Posterior cingulate gyrus (tissue), 11 donors: ENCODE results near the gene NTSR1.

ENCODE experiments used
- DNase-seq, 10 donors: peaks; one replicate each; pipeline versions ENCODE4 v3.0.0 to v3.0.0-alpha.2; 2020 to 2021; ENCODE audit warnings: mixed read lengths in 3 of 10
- intact Hi-C: fragments of 100-400 bp; cut with DNase I; formaldehyde crosslinking; loops from one replicate; pipeline ENCODE4 v1.15.1; 2023

Gene NTSR1

DNA sequence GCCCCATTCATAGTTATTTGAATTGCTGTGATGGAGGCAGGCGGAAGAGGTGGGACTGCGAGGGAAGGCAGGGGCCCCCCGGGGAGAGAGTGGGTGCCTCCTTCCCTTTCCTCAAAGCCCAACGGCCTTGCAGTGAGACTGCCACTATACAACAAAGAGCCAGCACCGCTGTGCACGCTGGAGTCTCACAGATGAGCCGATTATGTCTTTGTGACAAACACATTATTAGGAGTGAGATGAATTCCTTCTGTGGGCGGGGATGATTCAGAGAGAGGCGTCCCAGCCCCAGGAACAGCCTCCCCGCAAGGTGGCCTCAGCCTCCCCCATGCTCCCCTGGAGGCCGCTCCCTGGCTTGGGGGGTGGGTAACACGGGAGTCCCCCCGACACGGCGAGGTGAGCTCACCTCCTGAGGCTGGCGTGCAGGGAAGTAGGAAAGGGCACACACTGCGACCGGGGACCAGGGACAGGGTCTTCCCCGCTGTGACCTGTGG is 26.7 kb downstream of the NTSR1 start:
- intact Hi-C loops = no loop called here
- DNase-seq = peak in 6 of 10 donors; percentile 4 to 79 (median 52)

DNA sequence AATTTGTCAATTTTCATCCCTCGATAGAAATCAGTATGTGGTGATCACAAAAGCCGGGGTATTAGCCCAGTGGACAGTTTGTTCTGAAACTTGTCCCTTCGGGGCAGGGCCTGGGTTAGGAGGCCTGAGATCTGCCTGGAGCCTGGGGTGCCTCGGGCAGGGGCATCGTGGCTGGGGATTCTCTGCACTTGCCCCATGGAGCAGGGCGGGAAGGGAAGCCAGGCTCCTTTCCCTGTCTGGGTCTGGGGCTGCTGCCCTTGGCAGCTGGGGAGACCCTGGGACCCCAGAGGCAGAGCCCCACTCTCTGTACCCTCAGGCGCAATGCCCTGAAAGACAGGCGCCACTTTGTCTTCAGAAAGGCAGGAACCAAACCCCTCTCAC is 27.4 kb downstream of the NTSR1 start:
- intact Hi-C loops = no loop called here
- peak in 5 of 10 donors; percentile 4 to 69 (median 8) for DNase-seq

DNA sequence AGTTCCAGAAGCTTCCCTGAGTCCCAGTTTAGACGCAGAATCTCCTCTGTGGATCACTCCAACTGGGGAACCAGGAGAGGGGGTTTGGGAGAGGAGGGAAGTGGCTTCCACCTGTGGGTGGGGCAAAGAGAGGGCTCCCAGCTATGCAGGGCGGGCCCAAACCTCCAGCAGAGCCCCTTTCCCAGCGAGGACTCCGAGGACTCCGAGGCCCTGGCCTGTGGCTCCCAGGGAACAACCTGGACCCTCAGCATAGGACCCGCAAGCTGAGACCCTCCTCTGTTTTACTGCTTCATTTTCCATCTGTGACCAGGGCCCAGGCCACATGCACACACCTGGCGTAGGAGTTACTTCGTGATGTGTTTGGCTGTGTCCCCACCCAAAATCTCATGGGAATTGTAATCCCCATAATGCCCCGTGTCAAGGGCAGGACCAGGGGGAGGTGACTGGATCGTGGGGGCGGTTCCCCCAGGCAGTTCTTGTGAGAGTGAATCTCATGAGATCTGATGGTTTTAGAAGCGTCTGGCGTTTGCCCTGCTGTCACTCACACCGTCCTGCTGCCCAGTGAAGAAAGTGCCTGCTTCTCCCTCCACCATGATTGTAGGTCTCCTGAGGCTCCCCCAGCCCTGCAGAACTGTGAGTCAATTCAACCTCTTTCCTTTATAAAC is 27.9 kb downstream of the NTSR1 start:
- intact Hi-C loops = no loop called here
- DNase-seq = peak in 4 of 10 donors; percentile 3 to 55 (median 21)

DNA sequence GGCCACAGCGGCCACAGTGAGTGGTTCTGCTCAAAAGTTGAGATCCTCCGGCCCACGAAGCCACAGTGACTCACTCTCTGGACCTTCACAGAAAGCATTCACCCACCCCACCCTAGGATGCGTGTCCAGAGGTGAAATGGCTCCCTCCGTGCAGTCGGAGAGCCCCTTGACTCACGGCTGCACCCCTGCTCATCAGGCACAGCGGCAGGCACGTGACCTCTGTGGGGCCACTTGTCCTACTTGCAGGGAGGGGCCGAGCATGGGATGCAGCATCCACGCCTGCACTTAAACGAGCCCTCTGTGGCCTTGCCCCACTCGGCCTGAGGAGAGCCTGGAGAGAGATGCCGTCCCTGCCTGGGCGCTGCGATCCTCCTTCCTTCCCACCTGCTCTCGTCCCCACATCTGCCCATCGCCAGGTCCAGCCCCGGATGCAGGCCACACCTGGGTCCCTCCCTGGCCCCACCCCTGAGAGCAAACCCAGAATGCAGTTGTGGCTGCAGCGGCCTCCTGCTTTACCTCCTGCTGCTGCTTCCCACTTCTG is 28.7 kb downstream of the NTSR1 start:
- intact Hi-C loops = no loop called here
- peak in 3 of 10 donors; percentile 16 to 71 (median 70) for DNase-seq

DNA sequence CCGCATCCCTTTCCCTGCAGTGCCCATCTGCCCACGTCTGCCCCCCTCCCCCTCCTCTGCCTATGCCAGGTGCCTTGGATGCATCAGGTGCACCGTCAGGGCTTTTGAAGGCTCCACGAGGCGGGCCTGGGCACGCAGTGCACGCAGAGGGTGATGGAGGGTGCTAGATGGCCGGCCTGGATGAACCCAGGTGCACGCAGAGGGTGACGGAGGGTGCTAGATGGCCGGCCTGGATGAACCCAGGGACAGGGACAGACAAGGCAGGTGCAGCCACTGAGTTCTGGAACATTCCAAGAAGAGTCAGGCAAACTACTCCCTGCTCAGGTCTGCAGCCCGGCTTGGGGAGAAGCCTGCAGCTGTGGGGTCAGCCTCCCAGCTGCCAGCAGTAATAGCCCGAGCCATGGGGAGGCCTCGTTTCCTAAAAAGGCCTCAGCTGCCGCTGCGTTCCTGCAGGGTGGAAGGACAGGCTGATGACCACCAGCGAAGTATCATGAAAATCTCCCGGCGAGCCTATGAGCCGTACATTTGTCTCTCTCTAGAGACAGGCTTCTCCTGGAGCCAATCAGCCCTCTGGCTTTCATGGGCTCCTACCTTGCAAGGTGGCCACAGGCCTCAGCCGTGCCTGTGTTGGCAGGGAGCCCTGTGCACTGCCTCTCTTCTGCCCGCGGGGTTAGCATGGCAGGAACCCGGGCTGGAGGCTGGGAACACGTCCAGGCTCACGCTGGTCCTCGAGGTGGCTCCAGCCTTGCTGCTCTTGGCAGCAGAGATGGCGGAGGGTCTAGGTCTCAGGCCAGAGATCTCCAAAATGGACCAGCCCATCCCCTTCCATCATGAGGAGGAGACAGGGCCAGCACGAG is 29.6 kb downstream of the NTSR1 start:
- intact Hi-C loops = no loop called here
- DNase-seq = peak in 5 of 10 donors; percentile 6 to 81 (median 24)

DNA sequence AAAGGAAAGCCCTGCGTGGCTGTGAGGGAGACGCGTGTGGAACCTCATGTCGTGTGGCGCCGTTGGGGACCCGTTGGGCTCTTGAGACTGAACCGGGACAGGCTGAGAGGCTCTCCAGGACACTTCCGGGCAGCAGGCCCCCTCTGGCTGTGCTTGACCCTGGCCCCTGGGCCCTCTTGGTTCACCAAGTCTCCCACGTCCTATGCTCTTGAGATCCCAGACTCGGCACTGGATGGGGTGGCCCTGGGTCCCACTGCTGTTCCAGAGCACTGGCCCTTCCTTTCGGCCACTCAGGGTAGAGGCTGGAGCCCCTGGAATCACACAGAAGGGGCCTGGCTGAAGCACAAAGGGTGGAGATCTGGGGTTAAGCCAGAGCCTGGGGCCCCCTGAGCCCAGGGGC is 30.4 kb downstream of the NTSR1 start:
- peak in 4 of 10 donors; percentile 4 to 70 (median 34) for DNase-seq
- intact Hi-C loops = no loop called here

DNA sequence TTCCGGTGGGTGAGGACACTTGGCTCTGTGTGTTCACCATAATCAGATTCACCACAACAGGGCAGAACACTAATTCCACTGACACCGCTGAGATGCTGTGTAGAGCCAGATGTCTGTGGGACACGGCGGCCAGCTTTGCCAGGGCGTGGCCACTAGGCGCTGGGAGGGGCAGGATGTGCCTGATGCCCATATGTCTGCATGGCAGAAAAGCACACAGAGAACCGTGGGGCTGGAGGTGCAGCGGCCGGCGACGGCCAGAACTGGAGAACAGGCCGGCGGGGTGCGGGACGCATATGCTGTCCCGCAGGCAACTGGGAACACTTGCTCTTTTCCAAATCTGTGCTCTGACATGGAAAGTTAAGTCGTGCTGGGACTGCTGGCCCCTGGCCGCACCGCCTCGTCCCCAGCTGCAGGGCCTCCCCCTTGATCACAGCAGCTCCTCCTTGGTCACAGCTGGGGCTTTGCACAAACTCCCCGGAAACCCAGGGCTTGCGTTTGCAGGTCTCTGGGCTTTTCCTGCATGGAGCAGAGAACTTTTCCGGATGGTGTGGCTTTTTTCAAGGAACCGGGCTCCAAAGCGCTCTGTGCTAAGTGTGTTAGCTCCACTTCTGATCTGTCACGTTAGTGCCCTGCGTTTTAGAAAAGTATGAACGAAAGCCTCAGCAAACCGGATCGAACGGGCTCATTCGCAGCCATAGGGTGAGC is 31.1 kb downstream of the NTSR1 start:
- DNase-seq = peak in 6 of 10 donors; percentile 7 to 74 (median 41)
- intact Hi-C loops = no loop called here

DNA sequence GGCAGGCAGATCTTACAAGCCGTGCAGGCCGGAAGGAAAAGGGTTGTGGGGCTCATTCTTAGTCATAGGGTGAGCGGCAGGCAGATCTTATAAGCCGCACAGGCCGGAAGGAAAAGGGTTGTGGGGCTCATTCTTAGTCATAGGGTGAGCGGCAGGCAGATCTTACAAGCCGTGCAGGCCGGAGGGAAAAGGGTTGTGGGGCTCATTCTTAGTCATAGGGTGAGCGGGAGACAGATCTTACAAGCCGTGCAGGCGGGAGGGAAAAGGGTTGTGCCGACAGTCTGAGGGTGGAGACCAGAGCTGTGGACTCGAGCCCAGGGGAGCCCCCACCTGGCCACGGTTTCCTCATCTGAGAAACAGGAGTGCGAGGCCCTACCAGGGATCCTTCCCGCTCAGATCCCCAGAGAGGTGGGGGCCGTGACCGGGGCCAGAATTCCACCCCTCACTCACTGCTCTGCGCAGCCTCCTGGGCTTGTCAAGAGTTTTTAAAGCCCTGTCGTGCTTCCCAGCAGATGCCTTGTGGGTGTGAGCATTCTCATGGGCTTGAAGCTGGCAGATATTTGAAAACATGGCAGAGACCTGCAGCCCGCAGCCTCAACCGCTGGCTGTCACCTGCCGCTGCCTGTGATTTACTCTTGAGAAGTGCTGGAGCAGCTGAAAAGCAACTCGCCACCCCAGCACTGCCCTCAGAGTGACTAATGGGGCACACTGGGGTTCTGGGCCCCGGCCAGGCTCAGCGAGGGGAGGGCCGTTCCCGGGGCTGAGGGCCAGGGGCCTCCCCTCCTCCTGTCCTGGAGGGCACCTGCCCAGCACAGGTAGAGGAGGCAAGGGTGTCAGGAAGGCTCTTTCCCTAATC is 31.9 kb downstream of the NTSR1 start:
- DNase-seq = peak in 7 of 10 donors; percentile 7 to 85 (median 28)

DNA sequence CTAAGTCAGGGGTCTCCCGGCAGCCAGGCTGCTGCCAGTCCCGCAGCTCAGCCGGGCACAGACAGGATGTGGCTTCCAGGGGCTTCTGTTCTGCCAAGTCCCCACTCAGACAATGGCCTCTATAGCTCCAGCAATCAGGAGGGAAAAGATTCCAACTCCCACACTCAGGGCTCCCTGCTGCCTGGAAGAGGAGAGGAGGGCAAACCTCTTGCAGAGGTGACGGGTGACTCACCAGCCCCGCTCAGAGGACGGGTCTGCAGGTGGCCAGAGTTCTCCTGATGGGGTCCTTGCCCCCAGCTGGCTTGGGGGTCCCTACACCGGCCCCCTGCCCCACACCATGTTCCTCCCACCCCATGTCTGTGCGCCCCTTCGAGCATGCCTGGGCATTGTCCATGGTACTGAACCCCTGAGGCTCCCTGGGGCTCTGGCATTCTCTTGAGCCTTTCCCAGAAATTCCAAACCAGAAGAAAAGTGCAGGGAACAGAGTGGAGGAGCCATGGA is 32.6 kb downstream of the NTSR1 start:
- intact Hi-C loops = no loop called here
- peak in 5 of 10 donors; percentile 0 to 76 (median 10) for DNase-seq

More for the DNA sequence above, 31.9 kb downstream of the NTSR1 start:
- intact Hi-C loops = no loop called here

DNA sequence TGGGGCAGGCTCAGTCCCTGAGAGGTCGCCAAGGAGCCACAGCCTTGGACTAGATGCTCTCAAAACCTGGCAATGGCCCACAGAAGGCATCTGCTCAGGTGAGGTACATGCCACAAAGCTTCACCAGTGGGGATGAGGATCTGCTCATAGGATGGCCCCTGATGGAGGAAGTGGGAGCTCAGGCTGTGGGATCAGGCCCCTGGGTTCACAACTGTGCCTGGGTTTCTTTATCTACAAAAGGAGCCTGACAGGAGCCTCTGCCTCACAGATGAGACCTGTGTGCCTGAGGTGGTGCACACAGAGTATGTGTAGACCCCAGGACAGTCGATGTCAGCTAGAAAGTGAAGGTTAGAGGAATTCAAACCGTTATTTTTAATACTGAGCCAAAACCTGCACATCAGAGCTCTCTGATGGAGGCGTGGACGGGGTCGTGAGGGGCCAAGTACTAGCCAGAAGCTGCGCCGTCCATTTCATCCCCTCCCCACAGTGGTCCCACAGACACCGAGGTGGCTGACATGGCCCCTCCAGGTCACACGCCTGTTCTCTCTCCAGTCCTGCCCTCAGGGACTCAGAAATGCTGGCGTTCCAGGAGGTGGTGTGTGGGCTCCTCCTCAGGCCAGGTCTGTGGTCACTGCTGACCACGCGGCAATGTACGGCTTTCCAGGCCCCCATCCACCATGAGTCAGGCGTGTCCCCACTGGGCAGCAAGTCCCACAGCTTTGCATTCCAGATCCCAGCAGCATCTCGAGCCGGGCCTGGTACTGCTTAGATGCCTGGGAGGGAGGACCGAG is 33.3 kb downstream of the NTSR1 start:
- peak in 5 of 10 donors; percentile 2 to 57 (median 18) for DNase-seq
- intact Hi-C loops = no loop called here

DNA sequence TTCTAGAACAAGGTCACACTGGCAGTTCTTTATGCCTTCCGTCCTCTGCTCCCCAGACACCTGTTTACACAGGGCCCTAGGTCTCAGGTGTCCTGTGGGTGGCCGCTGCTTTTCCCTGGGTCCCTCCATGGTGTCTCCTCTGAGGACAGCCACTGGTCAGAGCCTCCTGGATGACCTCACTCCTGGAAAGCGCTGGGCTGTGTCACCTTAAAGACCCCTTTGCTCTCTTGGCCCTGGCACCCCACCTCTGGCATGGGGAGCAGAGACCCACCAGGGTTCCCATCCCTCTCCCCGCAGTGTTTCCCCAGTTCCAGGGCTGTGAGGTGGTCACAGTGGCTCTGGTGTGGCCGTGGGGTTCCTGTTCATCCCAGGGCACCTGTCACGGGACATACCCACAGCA is 33.9 kb downstream of the NTSR1 start:
- intact Hi-C loops = no loop called here
- DNase-seq = peak in 2 of 10 donors; percentile 1 to 22

DNA sequence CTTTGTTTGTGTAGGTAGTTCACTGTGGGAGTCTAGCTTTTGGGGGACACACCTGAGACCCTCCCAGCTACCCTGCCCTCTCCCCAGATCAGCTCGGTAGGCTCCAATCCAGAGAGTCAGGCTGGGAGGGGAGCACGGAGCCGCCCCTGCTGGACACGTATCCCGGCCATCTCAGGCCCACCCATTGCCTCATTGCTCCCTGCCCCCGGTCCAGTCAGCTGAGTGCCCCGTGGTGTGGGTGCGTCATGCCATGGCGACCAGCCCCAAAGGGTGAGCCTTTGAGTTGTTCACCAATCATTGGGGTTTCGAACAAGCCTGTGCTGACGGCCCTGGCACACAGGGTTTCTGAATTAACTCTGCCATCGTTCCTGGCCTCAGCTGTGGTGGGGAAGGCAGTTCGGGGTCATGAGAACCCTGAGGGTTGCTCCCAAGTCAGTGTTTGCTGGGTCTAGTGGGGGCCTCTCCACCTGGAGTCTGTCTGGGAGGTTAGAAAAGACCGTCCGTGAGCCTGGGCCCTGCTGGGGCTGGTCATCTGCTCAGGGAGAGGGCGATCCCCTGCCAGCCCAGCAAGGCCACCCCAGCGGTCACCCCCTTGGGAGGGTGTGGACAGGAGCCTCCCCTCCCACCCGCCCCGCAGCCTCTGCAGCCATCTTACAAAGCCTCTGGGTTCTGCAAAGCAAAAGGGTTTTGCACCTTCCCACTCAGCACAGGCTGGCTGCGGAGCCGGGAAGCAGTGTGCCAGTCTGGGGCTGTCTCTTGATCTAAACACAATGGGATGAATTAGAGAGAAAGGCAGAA is 34.5 kb downstream of the NTSR1 start:
- intact Hi-C loops = no loop called here
- DNase-seq = peak in 8 of 10 donors; percentile 17 to 90 (median 45)

DNA sequence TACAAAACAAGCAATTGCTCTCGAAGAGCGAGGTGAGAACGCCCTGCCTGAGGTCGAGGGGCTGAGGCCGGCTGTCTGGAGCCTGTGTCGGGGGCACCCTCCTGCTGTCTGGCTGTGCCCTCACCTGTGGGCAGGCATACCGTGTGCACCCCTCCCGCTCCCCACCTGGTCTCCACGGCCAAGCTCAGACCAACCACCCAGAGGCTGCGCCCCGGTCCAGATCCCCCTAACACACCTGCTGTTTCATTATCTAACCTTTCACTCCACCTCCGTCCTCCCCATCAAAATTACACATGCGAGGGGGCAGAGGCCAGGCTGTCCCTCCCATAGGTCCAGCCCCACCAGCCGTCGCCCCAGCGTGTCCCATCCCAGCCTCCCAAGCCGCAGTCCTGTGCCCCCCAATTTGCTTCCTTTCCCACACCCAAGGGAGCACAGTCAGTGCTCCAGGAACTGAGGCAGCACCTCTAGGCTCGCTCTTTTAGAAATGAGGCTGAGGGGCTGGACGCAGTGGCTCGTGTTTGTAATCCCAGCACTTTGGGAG is 35.2 kb downstream of the NTSR1 start:
- intact Hi-C loops = no loop called here
- DNase-seq = peak in 4 of 10 donors; percentile 2 to 50 (median 6)

DNA sequence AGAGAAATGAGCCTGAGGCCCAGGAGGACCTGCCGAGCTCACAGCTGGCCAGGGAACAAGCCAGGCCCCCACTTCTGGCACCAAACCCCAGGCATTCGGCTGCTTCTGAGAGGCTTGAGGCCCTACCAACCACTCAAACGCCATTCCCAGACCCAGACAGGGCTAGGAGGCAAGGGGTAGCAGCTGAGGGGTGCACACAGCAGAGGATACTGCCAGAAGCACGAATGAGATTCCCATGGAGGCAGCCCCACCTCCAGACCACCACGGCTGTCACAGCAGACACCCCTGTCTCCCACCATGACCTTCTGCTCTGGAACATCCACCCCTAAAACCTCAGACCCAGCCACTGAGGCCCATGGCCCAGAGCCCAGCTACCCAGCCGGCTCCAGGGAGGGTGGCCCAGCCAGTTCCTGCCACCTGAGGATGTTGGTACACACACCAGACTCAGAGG is 36.1 kb downstream of the NTSR1 start:
- intact Hi-C loops = no loop called here
- peak in 4 of 10 donors; percentile 3 to 55 (median 30) for DNase-seq

DNA sequence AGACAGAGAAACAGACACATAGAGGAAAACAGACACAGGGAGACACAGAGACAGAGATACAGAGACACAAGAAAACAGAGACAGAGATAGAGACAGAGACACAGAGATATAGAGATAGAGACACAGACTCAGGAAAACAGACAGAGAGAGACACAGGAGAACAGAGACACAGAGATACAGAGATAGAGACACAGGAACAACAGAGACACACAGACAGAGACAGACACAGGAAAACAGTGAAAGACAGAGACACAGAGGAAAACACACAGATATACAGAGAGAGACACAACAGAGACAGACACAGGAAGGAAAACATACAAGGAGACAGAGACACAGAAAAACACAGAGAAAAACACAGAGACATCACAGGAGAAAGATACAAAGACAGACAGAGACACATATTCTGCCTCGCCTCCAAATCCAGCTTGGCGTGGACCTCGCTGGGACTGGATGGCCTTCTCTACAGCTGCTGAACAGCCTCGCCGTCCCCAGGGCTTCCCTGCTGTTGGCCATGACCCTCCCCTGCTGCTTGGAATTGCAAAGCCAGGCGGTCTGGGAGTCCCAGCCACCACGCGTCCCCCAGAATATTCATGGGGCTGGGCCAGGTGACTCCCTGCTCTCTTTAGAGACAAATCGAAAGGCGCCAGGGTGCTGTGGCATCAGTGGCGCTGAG is 36.8 kb downstream of the NTSR1 start:
- intact Hi-C loops = no loop called here

DNA sequence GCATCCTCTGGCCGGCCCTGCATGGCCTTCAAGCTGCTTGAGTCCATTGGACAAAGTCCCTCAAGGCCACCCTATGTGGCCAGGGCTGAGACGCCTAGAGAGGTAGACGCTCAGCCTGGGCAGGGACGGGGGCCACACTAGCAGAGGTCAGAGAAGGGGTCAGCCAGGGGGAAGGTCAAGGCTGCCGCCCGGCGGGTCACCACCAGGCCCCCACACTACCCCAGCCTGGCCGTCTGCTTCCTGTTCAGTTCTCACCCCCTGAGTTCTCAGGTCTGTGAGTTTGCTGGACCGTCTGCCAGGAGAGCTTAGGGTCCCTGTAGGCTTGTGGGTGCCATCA is 37.3 kb downstream of the NTSR1 start:
- intact Hi-C loops = no loop called here
- peak in 3 of 10 donors; percentile 17 to 62 (median 56) for DNase-seq

More for the DNA sequence above, 36.8 kb downstream of the NTSR1 start:
- DNase-seq = peak in 3 of 10 donors; percentile 3 to 53 (median 33)

DNA sequence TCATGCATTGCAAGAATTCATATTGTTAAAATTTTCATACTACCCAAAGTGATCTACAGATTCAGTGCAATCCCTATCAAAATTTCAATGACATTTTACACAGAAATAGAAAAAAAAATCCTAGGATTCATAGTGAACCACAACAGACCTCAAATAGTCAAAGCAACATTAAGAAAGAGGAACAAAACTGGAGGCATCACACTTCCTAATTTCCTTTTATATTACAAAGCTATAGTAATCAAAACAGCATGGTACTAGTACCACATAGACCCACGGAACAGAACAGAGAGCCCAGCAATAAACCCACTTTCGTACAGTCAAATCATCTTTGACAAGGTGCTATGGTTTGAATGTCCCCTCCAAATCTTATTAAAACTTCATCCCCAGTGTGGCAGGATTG is 39.7 kb downstream of the NTSR1 start:
- intact Hi-C loops = no loop called here
- no peak for DNase-seq
